NT2/D1 (cell line): ENCODE data around the gene LMOD1.

Experiments
- DNase-seq: peaks from one replicate; pipeline ENCODE4 v3.0.0-alpha.2; 2011; ENCODE audit warnings: low read depth, low spot score
- H3K27me3 ChIP-seq: 2 replicates; pipeline ENCODE4 v1.6.0; 2011; ENCODE audit warnings: mild to moderate bottlenecking; ENCODE audit not compliant: insufficient read length, insufficient read depth
- H3K36me3 ChIP-seq: 2 replicates; pipeline ENCODE4 v1.6.1; 2011; ENCODE audit warnings: mild to moderate bottlenecking, low read length, mixed read lengths; ENCODE audit not compliant: insufficient read depth, insufficient read length
- H3K4me1 ChIP-seq: 2 replicates; pipeline ENCODE4 v1.5.1; 2011; ENCODE audit not compliant: insufficient read depth, insufficient read length
- H3K4me3 ChIP-seq: 2 replicates; pipeline ENCODE4 v1.5.1; 2011; ENCODE audit warnings: low read depth; ENCODE audit not compliant: insufficient read length
- H3K9ac ChIP-seq: 2 replicates; pipeline ENCODE4 v1.6.0; 2011; ENCODE audit warnings: low read depth; ENCODE audit not compliant: insufficient read length
- H3K9me3 ChIP-seq: 2 replicates; pipeline ENCODE4 v1.5.1; 2011; ENCODE audit warnings: mild to moderate bottlenecking, low read length; ENCODE audit not compliant: insufficient read depth
- SUZ12 ChIP-seq: IDR thresholded peaks from 2 replicates; pipeline ENCODE4 v1.6.1; 2011; ENCODE audit not compliant: insufficient read length, insufficient read depth; ENCODE audit errors: extremely low read depth
- YY1 ChIP-seq: IDR thresholded peaks from 2 replicates; pipeline ENCODE4 v1.6.1; 2011; ENCODE audit not compliant: insufficient read length, insufficient read depth
- ZNF274 ChIP-seq: IDR thresholded peaks from 2 replicates; pipeline ENCODE4 v1.6.1; 2011; ENCODE audit warnings: mild to moderate bottlenecking, low read depth, low read length

The LMOD1 gene

GRCh38 chr1:201889090-201889968, 57.0 kb downstream of the LMOD1 start:
- Histone ChIP-seq H3K4me1 (peaks cover 35% of the 10 kb centered on the region), H3K9ac (peak overlapping the region; percentile 80), H3K27me3 (peaks cover 28% of the 10 kb centered on the region), H3K36me3 (peaks cover 10% of the 10 kb centered on the region), H3K4me3 (peak overlapping the region; percentile 54), H3K9me3 (no peaks in the 10 kb centered on the region)
- no peak for TF ChIP-seq SUZ12
- DNase-seq: no peak

- Histone ChIP-seq H3K4me3 (peak within 1 kb of the TSS; percentile 54), H3K9me3 (no peaks in the 10 kb centered on the region), H3K36me3 (peaks cover 10% of the 10 kb centered on the region), H3K27me3 (peaks cover 28% of the 10 kb centered on the region), H3K4me1 (peaks cover 30% of the 10 kb centered on the region), H3K9ac (peak within 1 kb of the TSS; percentile 80)
- TF ChIP-seq ZNF274: no peak
- no peak for TF ChIP-seq YY1
- no peak for TF ChIP-seq SUZ12
- DNase-seq: no peak
Measured at GRCh38 chr1:201888282-201889089, 57.9 kb downstream of the LMOD1 start, which contains the start of gene SHISA4. SHISA4 (plus strand) TSS chr1:201888898; CDS start chr1:201888995, 97 bp downstream.

- no peak for TF ChIP-seq SUZ12
- TF ChIP-seq YY1: no peak
Measured at GRCh38 chr1:201887116-201887866, 59.1 kb downstream of the LMOD1 start.

GRCh38 chr1:201886103-201886885, 60.1 kb downstream of the LMOD1 start:
- Histone ChIP-seq H3K4me3 (no peak overlapping the region), H3K4me1 (peaks cover 24% of the 10 kb centered on the region), H3K36me3 (peaks cover 5% of the 10 kb centered on the region), H3K9ac (no peak overlapping the region), H3K27me3 (peaks cover 28% of the 10 kb centered on the region), H3K9me3 (no peaks in the 10 kb centered on the region)
- TF ChIP-seq YY1: no peak
- no peak for TF ChIP-seq ZNF274
- TF ChIP-seq SUZ12: no peak
- DNase-seq: no peak

More at GRCh38 chr1:201887116-201887866, 59.1 kb downstream of the LMOD1 start:
- peaks cover 28% of the 10 kb centered on the region for H3K27me3 ChIP-seq
- H3K4me3 ChIP-seq: no peak overlapping the region
- H3K9me3 ChIP-seq: no peaks in the 10 kb centered on the region
- H3K36me3 ChIP-seq: peaks cover 8% of the 10 kb centered on the region
- peaks cover 27% of the 10 kb centered on the region for H3K4me1 ChIP-seq
- H3K9ac ChIP-seq: no peak overlapping the region
- DNase-seq: no peak

GRCh38 chr1:201885531-201886075, 60.7 kb downstream of the LMOD1 start:
- no peak overlapping the region for H3K9ac ChIP-seq
- no peaks in the 10 kb centered on the region for H3K9me3 ChIP-seq
- DNase-seq: no peak
- peaks cover 5% of the 10 kb centered on the region for H3K36me3 ChIP-seq
- peaks cover 28% of the 10 kb centered on the region for H3K27me3 ChIP-seq
- H3K4me1 ChIP-seq: peaks cover 28% of the 10 kb centered on the region
- no peak overlapping the region for H3K4me3 ChIP-seq
- TF ChIP-seq ZNF274 (no peak), SUZ12 (no peak), YY1 (no peak)

GRCh38 chr1:201884425-201884824, 61.9 kb downstream of the LMOD1 start:
- H3K9ac ChIP-seq: no peak overlapping the region
- no peak for DNase-seq
- TF ChIP-seq SUZ12 (no peak), ZNF274 (no peak), YY1 (no peak)
- H3K9me3 ChIP-seq: no peaks in the 10 kb centered on the region
- no peak overlapping the region for H3K4me3 ChIP-seq
- H3K36me3 ChIP-seq: peaks cover 7% of the 10 kb centered on the region
- H3K27me3 ChIP-seq: peaks cover 25% of the 10 kb centered on the region
- peaks cover 26% of the 10 kb centered on the region for H3K4me1 ChIP-seq
